Measurements from ENCODE around the gene PLTP.

DNA sequence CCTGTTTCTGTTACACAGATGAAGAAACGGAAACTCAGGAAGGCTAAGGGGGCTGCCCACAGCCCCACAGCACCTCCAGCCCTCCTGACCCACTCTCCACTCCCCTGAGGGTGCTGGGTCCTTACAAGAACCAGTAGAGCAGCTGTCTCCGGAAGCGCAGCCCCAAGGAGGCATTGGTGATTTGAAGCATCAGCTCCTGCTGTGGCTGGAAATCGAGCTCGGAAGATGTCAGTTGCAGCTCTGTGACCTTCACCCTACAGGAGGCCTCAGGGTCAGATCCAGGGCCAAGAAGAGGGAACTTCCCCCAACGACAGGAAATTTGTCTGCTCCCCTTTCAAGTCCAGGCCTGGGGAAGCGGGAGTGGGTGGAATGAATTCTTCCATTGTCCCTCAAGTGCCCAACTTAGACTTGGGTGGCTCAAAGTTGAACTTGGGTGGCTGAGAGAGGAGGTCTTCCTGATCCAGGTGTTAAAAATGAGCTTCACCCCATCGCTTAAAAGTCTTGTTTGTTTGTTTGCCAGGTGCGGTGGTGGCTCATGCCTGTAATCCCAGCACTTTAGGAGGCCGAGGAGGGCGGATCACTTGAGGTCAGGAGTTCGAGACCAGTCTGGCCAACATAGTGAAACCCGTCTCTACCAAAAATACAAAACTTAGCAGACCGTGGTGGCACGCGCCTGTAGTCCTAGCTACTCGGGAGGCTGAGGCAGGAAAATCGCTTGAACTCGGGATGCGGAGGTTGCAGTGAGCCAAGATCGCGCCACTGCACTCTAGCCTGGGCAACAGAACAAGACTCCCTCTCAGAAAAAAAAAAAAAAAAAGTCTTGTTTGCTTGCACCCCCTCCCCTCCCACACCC, 1.9 kb downstream of the PLTP start:
- TF ChIP-seq CTCF (IDR thresholded peaks at IDR 0.05) = no peak
- TF ChIP-seq POLR2A (IDR thresholded peaks at IDR 0.05) = no peak
